Stimulated activated CD8-positive, alpha-beta memory T cell treated with anti-CD3 and anti-CD28 coated beads, Interleukin-7, amount 100 ng/mL, for 1 hour (primary cell): Measurements from ENCODE around the gene SLIT3.

Experiments used
- DNase-seq, 2 donors: peaks; one replicate each; pipeline ENCODE4 v3.0.0-alpha.2; 2020; ENCODE audit warnings: low read depth in 2 of 2

Gene SLIT3

DNA sequence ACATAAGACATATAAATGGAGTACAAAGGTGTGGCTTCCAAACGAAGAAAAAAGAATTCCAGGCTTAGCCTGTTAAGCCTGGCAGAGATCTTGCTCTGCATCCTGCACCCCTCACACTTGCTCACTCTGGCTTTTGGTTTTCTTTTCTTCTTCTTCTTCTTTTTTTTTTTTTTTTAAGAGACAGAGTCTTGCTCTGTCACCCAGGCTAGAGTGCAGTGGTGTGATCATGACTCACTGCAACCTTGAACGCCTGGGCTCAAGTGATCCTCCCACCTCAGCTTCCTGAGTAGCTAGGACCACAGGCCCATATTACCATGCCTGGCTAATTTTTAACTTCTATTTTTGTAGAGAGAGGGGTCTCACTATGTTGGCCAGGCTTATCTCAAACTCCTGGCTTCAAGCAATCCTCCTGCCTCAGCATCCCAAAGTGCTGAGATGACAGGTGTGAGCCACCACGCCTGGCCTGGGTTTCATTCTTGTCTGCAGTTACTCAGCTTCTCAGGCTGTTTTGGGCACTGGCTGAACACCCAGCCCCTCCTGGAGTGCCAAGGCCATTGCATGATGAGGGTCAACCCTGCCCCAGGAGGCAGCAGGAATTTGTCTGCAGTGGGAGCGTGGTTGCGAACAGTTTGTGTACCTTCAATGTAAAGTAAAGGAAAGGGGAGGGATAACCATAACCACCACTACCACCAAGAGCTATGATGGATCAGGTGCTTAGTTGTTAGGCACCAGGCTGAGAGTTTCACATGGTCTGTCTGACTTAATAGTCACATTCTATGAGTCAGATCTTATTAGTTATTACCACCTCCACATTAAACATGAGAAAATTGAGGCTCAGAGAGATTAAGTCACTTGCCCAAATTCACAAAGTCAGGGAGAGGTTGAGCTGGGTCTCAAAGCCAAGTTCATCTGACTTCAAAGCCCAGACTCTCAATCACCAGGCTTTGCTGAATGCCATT is 502.6 kb downstream of the SLIT3 start:
- no peak for DNase-seq

DNA sequence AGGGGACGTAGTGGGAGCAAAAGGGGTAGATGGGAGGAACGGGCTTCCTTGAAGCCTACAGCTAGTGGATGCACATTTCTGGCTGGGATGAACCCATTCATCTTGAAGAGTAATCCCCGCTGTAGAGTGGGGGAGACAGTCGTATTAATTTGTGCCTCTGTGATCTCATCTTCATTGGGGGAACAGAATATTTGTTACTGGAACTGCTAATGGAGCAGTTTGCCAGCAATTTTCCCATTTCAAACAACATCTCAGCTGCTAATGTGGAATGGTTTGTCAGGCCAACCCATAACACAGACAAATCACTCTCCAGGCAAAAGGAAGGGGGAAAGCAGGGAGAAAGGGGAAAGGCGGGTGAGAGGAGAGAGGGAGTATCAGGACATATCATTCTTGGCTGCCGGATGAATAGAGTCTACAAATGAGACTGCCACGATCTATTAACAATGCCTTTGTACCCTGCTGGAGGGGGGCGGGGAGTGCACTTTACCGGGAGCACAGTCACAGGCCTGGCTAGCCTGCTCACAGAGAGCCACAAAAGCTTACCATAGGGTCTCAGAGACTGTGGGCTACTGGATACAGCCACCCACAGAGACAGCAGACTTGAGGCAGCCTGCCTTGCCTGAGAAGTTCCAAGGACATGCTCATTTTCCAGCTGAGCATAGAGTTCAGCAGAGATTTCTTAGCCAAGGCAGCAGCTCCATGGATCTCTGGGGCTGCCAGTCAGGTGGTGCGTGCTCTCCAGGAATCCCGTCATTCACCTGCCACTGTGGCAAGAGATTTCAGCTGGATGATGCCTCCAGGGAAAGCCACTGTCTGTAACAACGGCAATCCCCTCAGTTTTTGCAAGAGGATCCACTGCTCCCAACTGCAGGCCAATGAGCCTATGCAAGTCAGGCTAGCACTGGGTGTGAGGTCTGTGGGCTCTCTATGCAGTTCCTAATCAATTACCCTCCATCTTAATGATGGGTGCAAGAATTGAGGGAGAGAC is 504.1 kb downstream of the SLIT3 start:
- DNase-seq, result no peak

DNA sequence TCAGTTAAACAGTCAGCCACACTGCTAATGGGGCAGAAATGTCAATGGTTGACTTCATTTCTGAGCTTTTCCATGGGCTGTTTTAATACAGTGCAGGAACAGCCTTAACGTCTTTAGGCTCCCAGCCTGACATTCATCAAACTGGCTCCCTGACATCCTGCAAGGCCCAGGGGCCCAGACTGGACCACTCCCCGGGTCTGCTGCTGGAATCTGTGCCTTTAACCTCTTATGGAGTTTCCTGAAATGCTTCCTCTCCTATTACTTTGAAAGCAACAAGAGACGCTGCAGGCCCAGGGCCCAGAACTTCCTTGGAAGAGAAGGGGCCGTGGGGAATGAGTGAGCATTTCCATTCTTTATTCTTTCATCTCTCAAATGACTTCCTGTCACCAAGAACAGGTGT is 504.9 kb downstream of the SLIT3 start:
- DNase-seq, result no peak

DNA sequence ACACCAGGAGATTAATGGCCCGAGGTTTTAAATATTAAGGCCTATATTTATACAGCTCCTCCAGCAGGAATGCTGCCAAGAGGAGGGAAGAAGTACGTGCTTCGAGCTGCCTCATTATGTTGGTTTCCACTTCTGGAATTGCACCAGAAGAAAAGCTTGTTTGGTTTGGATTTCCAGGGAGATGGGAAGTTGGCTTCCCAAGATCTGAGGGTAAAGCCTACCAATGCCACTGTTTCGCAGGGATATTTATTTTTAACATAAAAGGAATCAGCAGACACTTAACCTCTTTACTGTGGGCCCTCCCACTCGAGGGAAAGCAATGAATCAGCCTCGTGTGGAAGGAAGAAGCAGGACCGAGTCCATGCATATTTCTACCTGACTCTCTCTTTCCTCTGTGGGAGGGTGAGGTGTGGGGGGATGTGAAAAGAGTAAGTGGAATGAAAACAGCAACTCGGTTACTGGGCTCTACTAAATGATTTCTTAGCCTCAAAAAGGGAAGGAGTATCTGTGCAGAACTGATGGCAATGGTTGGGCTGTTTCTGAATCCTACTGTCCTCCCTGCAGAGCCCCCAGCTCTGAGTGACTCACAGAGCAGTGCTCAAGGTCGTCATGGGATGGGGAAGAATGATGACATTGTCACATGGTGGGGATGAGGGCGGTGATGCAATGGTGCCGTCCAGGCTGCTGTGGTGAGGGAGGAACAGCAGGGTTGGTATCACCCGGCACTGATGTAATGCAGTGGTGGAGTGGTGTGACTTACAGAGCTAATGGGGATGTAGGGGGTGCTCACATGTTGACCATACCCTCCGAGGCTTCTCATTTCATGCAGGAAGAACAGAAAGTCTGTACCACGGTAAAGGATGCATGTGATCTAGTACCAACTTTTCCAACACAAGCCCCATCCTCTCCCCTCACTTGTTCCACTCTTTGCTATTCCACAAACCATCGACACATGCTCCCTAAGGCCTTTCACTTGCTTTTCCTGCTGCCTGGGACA is 506.8 kb downstream of the SLIT3 start:
- no peak for DNase-seq

DNA sequence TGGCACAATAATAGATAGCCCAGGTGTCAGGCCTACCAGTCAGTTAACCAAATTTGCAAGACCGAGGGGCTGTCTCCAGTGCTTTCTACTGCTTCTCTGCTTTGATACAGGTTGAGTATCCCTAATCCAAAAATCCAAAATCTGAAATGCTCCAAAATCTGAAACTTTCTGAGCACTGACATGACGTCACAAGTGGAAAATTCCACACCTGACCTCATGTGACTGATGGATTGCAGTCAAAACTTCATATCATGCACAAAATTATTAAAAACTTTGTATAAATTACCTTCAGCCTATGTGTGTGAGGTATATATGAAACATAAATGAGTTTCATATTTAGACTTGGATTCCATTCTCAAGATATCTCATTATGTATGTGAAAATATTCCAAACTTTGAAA is 508.3 kb downstream of the SLIT3 start:
- DNase-seq, result no peak

DNA sequence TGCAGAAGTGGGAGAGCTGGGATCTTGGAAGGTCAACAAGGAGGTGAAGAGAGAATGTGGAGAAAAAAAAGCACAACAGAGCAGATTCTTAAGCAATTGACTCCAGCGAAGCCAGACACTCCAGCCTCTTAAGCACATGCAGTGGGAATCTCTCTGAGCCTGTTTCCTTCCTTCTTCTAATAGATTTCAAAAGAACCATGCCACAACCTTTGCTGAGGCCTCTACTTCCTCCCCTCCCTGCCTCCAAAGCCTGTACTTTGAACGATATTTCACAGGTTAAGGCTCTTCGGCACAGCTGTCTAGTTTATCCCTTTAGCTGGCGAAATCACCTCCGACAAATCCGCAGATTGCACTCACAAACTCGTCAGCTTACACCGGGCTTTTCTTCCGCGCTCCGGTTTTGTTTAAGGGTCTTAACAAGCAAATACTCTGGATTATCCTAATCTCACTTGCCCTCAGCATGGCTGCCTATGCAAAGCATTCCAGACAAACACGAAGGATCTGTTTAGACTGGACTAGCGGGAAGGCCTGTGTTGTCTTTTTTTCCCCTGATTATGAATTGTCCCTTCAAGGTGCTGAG is 510.2 kb downstream of the SLIT3 start:
- DNase-seq, result no peak

DNA sequence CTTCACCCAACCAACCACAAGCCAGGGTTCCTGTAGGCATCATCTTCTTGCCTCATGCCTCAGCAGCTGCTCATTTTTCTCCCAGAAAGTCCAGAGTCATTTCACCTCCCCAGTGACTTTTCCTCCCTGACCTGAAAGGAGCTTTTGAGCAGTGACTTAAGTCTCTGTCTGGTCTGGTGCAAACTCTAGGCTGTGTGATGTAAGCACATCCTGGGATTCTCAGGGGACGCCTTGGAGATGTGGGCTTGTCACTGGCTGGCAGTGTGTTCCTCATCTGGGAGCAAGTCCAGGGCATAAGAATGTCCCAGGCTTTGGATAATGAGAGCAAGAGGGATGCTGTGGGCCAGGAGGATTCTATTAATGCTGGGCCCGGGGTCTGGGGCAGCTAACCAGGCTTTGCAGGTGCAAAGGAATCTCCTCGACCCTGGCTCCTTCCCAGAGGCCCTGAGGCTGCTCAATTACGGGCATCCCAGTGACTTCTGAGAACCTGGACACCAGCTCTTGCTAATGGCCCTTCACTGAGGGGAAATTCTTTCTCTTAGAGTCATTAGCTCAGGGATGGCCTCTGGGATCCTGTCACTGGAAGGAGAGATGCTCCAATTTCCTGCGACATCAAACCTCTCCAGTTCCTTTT is 510.8 kb downstream of the SLIT3 start:
- no peak for DNase-seq

DNA sequence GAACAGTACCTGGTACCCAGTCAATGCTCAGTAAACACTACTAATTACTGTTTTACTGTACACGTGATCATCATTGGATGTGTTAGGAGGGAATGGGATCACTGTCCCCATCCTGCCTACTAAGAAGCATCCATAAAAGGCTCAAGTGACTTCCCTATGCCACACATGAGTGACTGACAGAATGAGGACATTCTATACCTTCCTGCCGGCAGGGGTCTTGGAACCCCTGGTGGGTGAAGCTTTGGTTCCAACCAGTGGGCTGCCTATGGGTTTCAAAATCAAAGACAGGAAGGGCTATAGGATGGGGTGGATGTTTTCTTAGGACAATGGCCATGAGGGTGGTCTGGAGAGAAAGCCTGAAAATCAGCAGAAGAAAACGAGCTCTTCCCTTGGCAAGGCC is 512.2 kb downstream of the SLIT3 start:
- DNase-seq, result no peak

DNA sequence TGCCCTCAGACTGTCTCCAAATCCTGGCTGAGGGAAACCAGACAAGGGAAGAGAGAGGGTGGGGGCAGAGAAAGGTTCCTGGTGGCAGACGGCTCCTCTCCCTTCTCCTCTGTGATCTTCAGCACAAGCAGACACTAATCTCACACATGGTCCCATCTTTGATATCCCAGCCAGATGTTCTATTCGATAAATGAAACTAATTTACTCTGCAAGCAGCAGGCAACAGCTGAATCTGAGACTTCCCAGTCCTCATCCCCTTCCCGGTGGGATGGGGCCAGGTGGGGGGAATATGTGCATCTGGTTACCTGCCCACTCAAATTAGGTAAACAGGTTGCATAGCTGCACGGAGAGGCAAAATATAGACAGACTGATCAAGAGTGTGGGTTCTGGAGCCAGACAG is 512.8 kb downstream of the SLIT3 start:
- DNase-seq, result no peak

DNA sequence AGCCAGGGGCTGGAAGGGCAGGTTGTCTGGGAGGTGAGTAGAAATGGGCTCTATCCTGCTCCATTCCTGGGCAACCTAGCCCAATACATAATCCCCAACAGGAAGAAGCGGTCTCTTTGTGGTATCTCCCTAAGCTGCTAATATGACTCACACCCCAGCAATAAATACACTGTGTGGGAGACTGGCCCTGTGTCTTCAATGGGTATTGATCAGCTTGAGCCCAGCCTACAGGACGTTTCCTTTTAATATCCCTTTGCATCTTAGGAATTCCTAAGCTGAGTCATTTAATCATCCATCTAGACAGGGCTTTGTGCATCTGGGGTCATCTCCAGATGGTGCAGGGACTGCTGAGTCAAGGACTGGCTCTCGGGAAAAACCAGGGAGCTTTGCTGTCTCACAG is 514.8 kb downstream of the SLIT3 start:
- DNase-seq, result no peak

DNA sequence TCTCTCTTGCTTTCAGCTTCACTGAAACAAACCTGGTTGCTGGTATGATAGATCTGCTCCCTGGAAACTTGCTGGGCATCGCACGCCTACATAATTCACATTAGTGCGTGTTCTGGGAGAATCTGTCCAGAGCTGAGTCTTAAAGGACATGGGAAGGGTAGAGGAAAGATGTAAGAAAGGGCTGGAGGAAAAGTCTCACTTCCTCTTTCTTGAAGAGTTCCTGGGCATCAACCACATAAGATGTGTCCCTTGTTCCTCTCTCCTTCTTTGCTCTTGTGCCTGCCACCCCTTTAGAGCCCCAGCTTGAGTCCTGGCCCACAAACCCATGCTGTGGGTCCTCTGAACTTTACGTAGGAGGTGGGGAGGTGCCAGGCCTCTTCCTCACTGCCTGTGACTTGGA is 516.5 kb downstream of the SLIT3 start:
- DNase-seq, result no peak

DNA sequence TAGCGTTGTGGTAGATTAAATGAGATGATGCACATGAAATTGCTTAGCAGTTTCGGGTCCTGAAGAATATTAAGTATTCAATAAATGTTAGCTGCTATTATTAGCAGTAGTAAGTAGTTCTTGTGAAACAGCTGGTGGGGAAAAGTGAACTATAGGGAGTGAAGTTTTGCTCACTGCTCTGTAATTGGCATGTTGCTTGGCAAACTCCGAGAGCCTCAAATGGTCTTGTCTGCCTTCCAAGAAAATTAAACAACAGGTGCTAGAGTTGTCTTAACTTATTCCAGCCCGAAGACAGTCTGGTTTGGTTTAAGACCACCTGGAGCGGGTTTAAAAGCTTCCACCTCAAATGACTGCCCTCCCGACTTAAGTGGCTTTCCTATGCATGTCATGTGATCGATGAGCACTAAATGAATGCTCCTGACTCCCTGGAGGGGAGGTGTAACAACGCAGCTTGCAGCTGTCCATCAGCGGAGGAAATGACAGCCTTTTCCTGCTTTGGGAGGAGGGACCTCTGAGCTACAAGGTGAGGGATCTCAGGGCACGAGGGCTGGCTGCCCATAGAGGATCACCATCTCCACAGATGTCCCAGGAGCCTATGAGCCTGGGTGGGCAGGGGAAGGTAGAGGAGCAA is 518.9 kb downstream of the SLIT3 start:
- DNase-seq, result no peak

DNA sequence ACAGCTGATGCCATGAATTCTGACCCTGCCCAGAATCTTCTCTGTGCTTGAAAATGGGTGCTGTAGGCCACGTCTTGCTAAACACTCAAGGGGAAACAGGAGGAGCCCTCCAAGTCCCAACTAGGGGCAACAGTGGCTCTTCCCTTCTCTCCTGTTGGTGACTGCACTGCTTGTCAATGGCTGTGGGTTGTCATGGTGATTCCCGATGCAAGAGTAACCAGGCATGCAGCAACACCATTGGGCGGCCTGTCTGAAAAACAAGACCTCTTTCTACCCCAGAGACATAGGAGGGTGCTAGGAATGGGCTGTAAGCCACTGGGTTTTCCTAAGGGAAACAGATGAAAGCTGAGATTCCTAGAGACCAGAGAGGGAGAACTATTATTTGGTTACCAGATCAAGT is 520.1 kb downstream of the SLIT3 start:
- DNase-seq, result no peak

DNA sequence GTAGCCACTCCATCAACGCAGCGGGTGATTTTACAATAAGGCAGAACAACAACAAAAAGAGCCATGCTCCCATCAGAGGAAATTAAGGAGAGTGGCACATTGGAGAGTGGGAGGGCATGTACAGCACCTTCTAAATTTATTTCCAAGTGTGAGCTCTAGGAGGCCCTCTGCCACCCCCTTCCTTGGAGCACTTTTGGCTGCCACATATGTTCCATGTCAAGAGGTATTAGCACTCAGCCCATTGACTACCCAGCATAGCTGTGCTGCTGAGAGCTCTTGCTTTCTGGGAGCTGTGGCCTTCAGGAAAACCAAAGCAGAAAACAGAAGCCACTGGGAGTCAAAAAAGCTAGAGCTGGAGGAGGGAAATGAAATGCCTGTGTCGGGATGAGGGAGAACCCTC is 521.6 kb downstream of the SLIT3 start:
- DNase-seq, result no peak

DNA sequence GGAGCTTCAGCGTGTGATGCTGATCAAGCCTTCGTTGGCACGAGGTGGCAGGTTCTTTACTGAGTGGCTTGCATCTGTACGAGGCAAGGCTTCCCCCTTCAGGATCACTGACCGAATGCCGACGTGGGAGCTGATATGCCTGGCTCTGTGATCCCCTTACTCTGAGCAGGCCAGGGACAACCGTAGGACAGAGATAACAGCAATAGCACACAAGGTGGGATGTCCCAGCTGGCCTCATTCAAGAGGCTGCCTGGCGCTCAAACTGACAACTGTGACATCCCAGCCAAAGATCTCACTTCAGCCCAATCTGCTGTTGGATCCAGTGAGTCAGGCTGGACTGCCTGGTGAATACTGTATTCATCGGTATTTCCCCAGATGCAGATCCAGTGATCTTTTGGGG is 522.4 kb downstream of the SLIT3 start:
- DNase-seq, result no peak

DNA sequence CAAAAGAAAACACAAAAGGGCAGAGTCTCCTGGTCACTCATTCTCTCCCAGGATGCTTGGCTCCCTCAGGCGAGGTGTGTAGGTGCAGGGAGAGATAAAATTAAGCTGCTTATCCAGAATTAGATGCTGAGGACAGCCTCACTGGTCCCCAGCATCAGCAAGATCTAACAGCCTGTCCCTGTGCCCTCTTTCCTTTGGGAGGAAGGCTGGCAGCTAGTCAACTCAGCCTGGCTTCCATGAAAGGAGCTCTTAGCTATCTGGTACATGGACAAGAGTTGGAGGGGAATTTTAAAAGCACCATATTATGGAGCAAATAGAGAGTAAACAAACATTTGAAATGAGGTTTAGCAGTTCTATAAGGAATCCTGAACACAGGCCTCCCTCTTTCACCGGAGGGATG is 523.3 kb downstream of the SLIT3 start:
- no peak for DNase-seq

DNA sequence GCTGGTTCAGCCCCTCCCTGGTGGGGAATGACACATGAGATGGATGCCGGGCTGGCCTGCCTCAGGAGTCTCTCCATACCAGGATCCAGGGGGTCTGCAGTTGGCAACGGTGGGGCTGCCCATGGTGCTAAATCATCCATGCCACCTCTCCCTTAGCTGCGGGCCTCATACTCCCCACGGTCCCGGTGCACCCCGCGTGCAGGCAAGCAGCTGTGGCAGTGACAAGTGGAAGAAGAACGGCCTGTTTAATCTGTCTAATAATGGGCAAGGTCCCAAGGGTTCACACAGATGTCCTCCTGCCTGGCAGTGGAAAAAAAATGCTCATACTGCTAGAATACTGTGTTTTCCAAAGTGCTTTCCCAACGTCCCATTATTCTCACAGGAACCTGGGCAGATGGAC is 524.9 kb downstream of the SLIT3 start:
- no peak for DNase-seq

DNA sequence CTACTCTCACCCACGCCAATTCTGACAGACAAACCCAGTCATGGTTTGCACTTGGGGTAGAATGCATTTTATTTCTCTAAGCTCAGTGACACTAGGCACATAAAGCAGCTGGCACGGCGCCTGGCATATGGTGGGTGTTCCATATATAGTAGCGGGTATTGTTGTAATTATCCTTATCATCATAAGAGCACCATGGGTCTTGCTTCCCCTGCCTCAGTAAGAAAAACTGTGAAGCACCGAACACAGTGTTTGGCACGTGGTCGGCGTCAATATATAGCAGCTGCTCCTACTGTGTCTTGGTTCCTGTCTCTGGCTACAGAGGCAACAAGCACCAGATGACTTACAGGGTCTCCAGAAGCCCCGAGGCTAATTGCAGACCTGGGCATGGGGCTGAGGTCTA is 527.7 kb downstream of the SLIT3 start:
- no peak for DNase-seq

DNA sequence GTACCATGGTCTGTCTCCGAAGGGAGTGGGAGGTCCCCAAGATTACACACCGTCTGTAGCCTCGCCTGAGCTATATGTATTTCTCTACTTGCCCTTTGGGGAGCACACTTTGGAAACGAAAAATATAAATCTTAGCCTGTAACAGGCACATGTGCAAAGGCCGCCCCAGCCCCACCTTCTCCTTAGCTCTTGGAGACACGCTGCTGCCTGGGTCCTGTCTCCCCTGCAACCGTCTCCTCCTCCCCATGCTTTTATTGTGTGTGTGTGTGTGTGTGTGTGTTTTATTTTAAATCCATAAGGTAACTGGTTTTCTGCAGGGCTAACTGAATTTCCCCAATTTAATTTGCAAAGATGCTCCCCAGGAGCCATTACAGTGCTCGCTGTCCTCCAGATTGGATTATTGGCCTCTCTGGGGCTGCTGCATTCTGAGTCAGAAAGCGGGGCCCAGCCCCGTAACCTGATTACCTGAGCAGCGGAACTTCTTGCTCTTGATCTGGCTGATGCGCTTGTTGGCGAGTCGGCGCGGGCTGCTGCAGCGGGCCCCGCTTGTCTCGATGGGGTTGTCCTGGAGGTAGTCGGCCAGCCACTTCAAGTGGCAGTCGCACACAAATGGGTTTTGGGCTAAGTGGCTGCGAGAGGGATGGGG is 528.5 kb downstream of the SLIT3 start:
- DNase-seq, result no peak

DNA sequence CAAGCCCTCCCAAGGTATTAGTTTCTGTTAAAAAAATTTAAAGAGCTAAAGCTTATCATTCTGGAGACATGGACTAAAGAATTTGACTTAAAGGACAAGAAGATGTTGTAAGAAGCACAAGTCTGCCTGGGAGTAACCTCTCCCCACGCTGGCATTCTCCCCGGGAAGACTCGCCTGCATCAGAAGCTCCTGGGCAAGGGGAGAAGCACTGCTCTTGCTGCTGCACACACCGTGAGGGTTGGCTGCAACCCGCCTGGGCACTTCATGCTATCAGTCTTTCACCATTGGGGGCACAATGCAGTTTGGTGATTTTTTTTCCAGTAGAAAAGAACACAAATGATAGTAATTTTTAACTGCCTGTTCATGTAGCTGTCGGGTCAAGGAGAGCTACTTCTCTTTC is 529.3 kb downstream of the SLIT3 start:
- DNase-seq, result no peak
